Type B pancreatic cell (in vitro differentiated cells): ENCODE measurements around the gene CRADD. TPM values are rescaled to one million over a fixed set of nuclear protein-coding genes. Genes with fewer than 3 reads are reported as not detected.
"Not testable (repeated sequence)": the region's sequence is repeated elsewhere in the genome, so short reads cannot be mapped to it uniquely, and the experiment has no call there.

ENCODE experiments used
- DNase-seq: peaks from one replicate; pipeline ENCODE4 v3.0.0; 2021; ENCODE audit warnings: mixed read lengths; ENCODE audit not compliant: unreplicated experiment; ENCODE audit errors: extremely low spot score
- H3K27ac Mint-ChIP-seq: 2 replicates; pipeline ENCODE4 v1.8.0; 2021; ENCODE audit warnings: mild to moderate bottlenecking, mixed read lengths
- H3K27me3 Mint-ChIP-seq: 2 replicates; pipeline ENCODE4 v1.8.0; 2021; ENCODE audit warnings: mixed read lengths
- H3K36me3 Mint-ChIP-seq: 2 replicates; pipeline ENCODE4 v1.8.0; 2021; ENCODE audit warnings: mixed read lengths
- H3K4me1 Mint-ChIP-seq: one replicate; pipeline ENCODE4 v1.8.0; 2021; ENCODE audit warnings: mixed read lengths; ENCODE audit not compliant: unreplicated experiment
- H3K4me3 Mint-ChIP-seq: 2 replicates; pipeline ENCODE4 v1.8.0; 2021; ENCODE audit warnings: mild to moderate bottlenecking, mixed read lengths
- H3K9me3 Mint-ChIP-seq: 2 replicates; pipeline ENCODE4 v1.8.0; 2021; ENCODE audit warnings: mixed read lengths
- total RNA-seq: library from RNA; stranded (reverse); gene quantifications from 2 replicates; pipeline ENCODE4 v1.2.1, GENCODE V29; 2021; ENCODE audit warnings: low replicate concordance
- TF ChIP-seq, protein P1 (sequence below): fragments of 200-600 bp; sonication (generic); conservative IDR thresholded peaks from 2 replicates; pipeline ENCODE4 v1.5.0; 2021; ENCODE audit warnings: antibody characterized with exemption, mild to moderate bottlenecking

CRADD gene
- total RNA-seq, 1 donor from 2014 or later = 8.1 TPM

GRCh38 chr12:93868771-93869170 lies 191.6 kb downstream of the CRADD start:
- DNase-seq = no peak
- Mint-ChIP-seq H3K27ac (no peak overlapping the region), H3K9me3 (peaks cover 4% of the 10 kb centered on the region), H3K36me3 (peaks cover 12% of the 10 kb centered on the region), H3K27me3 (no peaks in the 10 kb centered on the region), H3K4me3 (no peak overlapping the region), H3K4me1 (no peaks in the 10 kb centered on the region)
- TF ChIP-seq, protein P1, sequence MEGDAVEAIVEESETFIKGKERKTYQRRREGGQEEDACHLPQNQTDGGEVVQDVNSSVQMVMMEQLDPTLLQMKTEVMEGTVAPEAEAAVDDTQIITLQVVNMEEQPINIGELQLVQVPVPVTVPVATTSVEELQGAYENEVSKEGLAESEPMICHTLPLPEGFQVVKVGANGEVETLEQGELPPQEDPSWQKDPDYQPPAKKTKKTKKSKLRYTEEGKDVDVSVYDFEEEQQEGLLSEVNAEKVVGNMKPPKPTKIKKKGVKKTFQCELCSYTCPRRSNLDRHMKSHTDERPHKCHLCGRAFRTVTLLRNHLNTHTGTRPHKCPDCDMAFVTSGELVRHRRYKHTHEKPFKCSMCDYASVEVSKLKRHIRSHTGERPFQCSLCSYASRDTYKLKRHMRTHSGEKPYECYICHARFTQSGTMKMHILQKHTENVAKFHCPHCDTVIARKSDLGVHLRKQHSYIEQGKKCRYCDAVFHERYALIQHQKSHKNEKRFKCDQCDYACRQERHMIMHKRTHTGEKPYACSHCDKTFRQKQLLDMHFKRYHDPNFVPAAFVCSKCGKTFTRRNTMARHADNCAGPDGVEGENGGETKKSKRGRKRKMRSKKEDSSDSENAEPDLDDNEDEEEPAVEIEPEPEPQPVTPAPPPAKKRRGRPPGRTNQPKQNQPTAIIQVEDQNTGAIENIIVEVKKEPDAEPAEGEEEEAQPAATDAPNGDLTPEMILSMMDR = no peak

DNA sequence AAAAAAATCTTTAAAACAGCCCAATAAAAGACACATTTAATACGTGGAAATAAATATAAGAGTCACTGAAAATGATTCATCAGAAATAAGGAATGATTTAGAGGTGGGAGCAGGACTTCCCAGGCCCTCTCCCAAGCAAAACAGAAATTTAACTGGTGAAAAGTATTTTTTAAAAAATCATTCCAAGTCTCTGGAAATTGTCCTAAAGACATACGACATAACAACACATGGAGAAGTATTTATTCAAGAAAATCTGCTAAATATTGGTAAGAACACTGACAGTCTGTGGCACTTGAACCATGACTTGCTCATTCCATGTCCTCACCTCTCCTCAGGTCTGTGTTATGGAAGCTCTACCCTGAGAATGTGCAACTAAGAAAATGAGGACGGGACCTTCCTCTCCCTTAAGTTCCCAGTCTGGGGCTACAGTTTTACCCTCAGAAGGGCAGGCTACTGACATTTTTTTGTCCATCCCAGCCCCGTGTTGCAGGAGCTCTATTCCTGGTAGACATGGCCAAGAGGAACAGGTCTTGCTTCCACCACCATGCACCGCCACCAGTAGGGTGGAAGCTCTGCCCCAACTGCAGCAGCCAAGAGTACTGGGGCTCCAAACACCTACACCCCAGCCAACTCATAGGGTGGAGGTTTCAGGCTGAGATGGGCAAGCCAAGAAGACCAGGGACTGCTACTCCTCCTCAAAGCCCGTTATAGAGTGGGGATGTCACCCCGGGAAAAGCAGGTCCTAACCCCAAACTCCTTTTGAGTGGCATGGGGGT lies 193.0 kb downstream of the CRADD start:
- Mint-ChIP-seq H3K36me3 (peaks cover 13% of the 10 kb centered on the region), H3K4me1 (no peaks in the 10 kb centered on the region), H3K27ac (no peak overlapping the region), H3K9me3 (peaks cover 13% of the 10 kb centered on the region), H3K4me3 (no peak overlapping the region), H3K27me3 (no peaks in the 10 kb centered on the region)
- no peak for DNase-seq
- TF ChIP-seq, protein P1 = no peak

GRCh38 chr12:93871566-93871965 lies 194.4 kb downstream of the CRADD start:
- H3K9me3 Mint-ChIP-seq = peaks cover 24% of the 10 kb centered on the region
- not testable (repeated sequence) for H3K27ac Mint-ChIP-seq, H3K27me3 Mint-ChIP-seq, H3K4me1 Mint-ChIP-seq, DNase-seq, H3K36me3 Mint-ChIP-seq, H3K4me3 Mint-ChIP-seq

GRCh38 chr12:93873561-93873960 lies 196.4 kb downstream of the CRADD start:
- Mint-ChIP-seq H3K9me3 (peaks cover 24% of the 10 kb centered on the region), H3K4me1 (no peaks in the 10 kb centered on the region), H3K36me3 (peaks cover 8% of the 10 kb centered on the region), H3K4me3 (no peak overlapping the region), H3K27ac (no peak overlapping the region), H3K27me3 (no peaks in the 10 kb centered on the region)
- DNase-seq = no peak
- TF ChIP-seq, protein P1 = no peak

- Mint-ChIP-seq H3K27ac (no peak overlapping the region), H3K4me3 (no peak overlapping the region), H3K4me1 (peaks cover 5% of the 10 kb centered on the region), H3K27me3 (no peaks in the 10 kb centered on the region), H3K9me3 (peaks cover 24% of the 10 kb centered on the region), H3K36me3 (peaks cover 8% of the 10 kb centered on the region)
- DNase-seq = no peak
- TF ChIP-seq, protein P1 = no peak
Observed at GRCh38 chr12:93875157-93875556, 198.0 kb downstream of the CRADD start.

DNA sequence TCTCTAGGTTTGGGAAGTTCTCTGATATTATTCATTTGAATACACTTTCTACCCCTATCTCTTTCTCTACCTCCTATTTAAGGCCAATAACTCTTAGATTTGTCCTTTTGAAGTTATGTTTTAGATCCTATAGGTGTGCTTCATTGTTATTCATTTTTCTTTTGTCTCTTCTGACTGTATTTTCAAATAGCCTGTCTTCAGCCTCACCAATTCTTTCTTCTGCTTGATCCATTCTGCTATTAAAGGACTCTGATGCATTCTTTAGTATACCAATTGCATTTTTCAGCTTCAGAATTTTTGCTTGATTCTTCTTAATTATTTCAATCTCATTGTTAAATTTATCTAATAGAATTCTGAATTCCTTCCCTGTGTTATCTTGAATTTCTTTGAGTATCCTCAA lies 199.2 kb downstream of the CRADD start:
- Mint-ChIP-seq H3K9me3 (peaks cover 24% of the 10 kb centered on the region), H3K4me1 (peaks cover 10% of the 10 kb centered on the region), H3K27ac (no peak overlapping the region)

More for the DNA sequence above, 199.2 kb downstream of the CRADD start:
- no peak overlapping the region for H3K4me3 Mint-ChIP-seq
- TF ChIP-seq, protein P1 = no peak
- H3K36me3 Mint-ChIP-seq = peaks cover 7% of the 10 kb centered on the region
- no peaks in the 10 kb centered on the region for H3K27me3 Mint-ChIP-seq
- no peak for DNase-seq
